Head of caudate nucleus (tissue), 42 donors: Measurements from ENCODE around the gene USP2.

Source experiments
- DNase-seq, 42 donors: peaks; one replicate each; pipeline versions ENCODE4 v3.0.0 to v3.0.0-alpha.2; 2020 to 2021; ENCODE audit warnings: mixed read lengths in 7 of 42
- intact Hi-C: fragments of 100-400 bp; cut with DNase I; formaldehyde crosslinking; loops from one replicate; pipeline ENCODE4 v1.15.0; 2022

The USP2 gene

DNA sequence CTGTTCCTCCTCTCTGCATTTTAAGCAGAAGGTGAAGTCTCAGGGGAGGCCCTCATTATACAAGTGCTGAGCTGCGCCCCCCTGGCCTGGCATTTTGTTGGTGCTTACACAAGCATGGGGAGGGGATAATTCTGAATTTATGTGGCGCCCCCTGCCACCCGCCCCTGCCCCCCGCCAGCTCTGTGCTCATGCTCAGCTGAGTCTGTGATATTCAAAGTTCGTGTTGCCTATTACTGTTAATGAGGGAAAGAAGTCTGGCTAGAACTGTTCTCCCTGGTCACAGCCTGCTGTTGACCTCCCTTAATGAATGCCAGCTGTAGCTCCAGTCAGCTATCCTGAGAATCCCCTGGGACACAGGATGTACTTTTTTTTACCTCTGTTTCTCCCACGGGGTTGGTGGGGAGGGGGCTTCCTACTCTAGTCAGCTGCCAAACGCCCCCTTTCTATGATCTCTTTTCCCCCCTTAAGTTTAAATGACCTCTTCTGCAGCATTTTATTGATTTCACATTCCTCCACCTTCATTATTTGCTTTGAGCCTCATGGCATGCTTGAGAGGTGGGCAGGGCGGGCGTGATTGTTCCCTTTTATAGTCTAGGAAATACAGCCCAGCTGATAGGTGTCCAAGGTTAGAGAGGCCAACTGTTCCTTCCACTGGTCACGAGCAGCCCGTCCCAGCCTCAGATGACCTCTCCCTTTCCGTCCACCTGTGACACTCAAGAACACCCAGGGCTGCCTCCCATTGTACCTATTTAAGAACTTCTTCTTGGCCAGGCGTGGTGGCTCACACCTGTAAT is 12.2 kb downstream of the USP2 start:
- DNase-seq = peak in 2 of 42 donors; percentile 12 to 25
- intact Hi-C loops = no loop called here

DNA sequence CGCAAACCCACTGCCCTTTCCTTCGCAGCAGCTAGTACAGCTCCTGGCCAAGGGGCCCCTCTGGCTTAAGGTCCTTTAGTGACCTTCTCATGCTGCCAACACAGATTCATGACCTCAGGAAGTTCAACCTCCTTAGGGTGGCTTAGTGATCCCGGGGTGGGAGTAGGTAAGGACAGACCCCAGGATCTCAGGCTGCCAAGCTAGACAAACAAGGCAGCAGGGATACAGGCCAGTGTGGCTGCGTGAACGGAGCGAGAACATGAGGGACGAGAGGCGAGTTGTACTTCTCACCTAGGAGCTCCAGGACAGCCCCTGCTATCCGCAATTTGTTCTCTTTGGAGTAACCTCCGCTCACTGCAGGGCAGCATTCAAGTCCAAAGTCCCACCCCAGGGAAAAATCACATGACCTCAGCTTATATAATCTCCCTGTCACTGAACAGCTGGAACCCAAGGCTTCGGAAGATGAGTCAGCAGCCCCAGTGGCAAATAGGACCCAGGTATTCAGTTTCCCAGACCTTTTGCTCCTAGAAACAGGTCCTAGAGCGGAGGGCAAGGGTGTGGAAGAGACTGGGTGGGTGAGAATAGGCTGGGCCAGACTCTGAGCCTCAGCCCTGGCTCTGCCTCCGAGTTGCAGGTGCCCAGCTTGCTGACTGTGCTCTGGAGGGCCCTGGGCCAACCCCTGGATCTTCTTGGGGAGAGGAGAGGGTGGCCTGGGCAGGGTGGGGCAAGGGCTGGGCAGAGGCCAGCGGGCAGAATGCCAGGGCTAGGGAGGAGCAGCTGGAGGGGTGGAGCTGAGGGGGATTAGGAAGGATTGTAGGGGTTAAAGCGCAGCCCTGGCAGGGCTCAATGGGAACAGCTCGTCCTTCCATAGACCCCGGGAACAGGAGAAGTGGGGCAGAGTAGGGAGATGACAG is 13.1 kb downstream of the USP2 start:
- intact Hi-C loops = no loop called here
- DNase-seq = peak in 25 of 42 donors; percentile 29 to 87 (median 68)

GRCh38 chr11:119367661-119368120 is 13.8 kb downstream of the USP2 start:
- intact Hi-C loops = no loop called here

DNA sequence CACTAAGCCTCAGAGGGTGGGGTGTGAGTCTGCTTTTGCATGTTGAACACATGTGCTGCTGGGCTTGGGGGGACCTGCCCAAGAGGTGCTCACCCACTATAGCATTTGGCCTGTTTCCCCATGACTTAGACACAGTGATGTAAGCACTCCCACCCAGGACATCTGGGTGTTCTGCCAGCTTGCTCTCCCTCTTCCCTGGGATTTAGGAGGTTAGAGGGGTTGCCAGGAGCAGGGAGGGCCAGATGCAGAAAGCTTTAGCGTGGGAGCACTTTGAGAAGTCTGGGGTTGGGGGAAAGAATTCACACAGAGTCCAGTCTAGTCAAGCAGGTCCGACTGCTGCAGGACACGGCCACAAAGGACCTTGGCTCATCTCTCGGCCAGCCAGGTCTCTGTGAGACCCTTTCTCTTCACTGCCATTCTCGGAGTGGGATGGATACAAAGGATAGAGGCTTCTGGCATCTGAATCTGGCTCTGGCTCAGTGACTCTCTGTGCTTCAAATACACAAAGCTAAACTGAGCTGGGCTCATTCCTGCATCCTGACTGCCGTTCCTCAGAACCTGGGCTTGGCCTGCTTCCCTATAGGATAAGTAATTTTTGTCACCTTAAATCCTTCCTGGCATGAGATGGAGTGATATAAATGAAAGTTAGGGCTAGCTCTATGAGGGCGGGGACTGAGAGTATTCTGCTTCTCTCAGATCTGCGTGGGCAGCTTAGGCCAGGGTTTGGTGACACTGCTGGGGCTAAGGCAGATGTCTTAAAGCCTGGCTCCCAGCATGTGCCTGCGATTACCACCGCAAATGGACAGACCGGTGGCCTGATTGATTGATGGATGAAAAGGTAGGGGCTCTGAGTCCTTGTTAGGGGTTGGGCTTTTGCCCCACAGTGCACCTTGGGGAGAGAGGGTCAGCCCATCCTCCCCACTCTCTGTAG is 14.5 kb downstream of the USP2 start:
- intact Hi-C loops = no loop called here
- DNase-seq = peak in 3 of 42 donors; percentile 20 to 55 (median 25)

More at GRCh38 chr11:119367661-119368120, 13.8 kb downstream of the USP2 start:
- peak in 3 of 42 donors; percentile 17 to 51 (median 20) for DNase-seq

- DNase-seq = peak in 3 of 42 donors; percentile 26 to 61 (median 52)
- intact Hi-C loops = no loop called here
These were observed 16.4 kb downstream of the USP2 start for GRCh38 chr11:119365071-119365591.

DNA sequence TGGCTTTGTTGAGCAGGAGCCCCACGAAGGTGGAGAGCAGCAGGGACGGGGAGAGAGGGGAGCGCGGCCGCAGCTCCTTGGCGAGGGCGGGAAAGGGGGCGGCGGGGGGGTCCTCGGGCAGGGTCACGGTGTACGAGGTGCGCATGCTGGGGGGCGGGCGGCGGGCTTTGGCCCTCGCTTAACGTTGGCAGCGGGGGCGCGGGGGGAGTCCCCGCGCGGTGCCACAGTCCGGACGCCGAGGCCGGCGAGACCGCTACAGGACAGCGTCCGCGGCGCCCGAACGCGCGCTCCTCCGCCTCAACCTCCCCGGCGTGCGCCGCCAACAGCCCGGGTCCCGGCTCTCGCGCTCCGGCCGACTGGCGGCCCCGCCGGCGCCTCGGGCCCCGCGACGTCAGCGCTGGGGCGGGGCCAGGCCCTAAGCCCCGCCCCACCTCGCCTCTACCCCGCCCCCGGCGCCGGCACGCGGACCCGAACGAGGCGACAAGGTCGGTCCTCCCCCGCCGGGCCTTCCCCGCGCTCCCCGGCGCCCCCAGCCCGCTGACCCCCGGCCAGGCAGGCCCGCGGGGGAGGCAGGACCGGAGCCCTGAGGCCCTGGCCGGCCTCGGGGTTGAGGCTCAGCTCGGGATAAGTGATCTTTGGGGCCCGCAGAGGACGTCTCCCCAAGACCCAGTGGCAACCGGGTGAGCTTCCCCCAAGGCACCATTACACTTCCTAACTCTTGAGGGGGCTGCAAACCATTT is 17.5 kb downstream of the USP2 start:
- intact Hi-C loops = no loop called here
- DNase-seq = peak in 41 of 42 donors; percentile 69 to 94 (median 86)

GRCh38 chr11:119363081-119363850 is 18.2 kb downstream of the USP2 start:
- DNase-seq = peak in 6 of 42 donors; percentile 47 to 69 (median 52)
- intact Hi-C loops = no loop called here

DNA sequence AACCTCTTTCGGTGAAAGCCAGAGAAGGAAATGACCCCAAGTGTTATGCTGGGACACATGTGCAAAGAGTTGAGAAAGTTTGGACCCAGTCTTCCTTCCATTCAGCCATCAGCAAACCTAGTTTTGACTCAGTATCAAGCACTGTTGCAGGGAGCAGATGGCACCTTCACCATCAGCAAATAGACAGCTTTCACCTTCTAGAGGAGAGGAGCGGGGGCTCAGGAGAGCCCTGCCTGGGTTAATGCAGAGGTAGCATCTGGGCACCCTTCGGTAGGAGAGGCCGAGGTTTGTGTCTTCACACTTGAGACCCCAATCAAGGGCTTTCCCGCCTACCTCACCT is 18.8 kb downstream of the USP2 start:
- intact Hi-C loops = no loop called here
- DNase-seq = no peak

- DNase-seq = peak in 6 of 42 donors; percentile 21 to 73 (median 44)
- intact Hi-C loops = no loop called here
These were observed 19.4 kb downstream of the USP2 start for GRCh38 chr11:119361941-119362725.

DNA sequence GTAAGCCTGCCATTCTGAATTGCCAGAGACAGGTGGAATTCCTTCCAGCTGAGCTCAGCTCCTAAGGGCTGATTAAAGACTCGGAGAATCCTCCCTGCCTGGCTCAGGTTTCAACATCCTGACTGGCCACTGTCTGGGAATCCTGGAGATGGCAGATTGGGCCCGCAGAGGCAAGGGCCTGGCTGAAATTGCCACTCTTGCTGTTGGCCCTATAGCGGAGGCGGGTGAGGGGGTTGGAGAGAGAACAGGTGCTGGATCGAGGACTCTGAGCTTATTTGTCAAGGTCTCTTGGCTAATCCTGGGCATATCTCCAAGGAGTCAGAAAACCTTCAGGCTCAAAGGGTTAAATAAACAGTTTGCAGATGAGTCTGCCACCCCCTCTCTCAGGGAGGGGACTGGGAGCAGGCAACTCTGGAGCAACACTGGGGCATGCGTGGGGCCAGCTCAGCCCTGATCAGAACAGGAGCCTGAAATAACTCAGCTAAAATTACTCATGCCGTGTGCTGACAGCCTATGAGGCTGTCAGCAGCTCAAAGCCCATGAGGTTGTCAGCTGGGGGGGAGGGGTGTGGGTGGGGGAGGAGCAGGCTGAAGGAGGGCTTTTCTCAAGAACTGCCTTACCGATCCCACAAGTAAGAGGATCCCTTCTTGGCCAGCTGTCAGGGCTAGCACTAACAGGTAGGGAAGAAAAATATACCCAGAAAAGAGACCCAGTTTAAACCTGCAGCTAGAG is 20.3 kb downstream of the USP2 start:
- peak in 38 of 42 donors; percentile 55 to 95 (median 77) for DNase-seq
- intact Hi-C loops = no loop called here

DNA sequence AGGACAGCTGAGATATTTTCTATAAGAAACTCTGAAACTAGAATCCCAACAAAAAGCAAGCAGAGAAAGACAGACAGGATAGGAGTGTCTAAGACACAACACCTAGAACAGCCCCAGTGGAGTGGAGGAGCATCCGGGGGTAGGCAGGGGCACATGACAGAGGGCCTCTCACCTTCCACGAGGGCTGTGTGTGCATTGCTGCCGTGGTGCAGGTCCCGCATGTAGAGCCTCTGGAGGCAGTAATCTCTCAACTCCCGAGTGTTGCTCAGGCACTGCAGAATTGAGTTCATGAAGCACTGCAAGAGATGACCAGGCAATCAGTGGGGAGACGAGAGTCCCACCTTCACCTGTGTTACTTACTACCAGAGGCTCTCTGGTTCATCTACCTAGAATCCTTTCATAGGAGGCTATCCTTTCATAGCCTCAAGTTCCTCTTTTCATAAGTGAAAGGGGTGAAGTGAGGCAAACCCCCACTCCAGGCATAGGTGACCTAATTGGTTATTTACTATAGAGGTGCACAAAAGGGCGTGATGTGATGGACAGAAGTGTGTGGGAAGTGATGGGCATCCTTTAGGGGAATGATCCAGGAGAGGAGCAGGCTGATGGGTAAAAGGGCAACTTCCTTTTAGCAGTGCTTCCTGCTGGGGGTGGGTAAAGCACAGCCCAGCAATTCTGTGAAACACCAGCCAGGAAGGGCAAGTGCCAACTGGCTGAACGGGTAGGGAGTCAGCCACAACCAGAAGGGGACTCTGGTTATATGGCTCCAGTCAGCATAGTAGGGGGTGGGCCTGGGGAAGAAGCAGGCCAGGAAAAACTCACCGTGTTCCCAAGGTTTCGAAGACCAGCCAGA is 21.9 kb downstream of the USP2 start:
- intact Hi-C loops = loop anchor here (10.0 kb wide), 1 partner anchor 115 kb away; no protein-coding TSS in a partner anchor
- peak in 1 of 42 donors; percentile 14 for DNase-seq

GRCh38 chr11:119357074-119357473 is 24.4 kb downstream of the USP2 start:
- intact Hi-C loops = loop anchor here (10.0 kb wide), 1 partner anchor 118 kb away; no protein-coding TSS in a partner anchor
- DNase-seq = peak in 1 of 42 donors; percentile 11

- intact Hi-C loops = loop anchor here (10.0 kb wide), 1 partner anchor 118 kb away; no protein-coding TSS in a partner anchor
These were observed 25.0 kb downstream of the USP2 start for GRCh38 chr11:119356349-119357031.

More at GRCh38 chr11:119356349-119357031, 25.0 kb downstream of the USP2 start:
- DNase-seq = peak in 40 of 42 donors; percentile 60 to 89 (median 78)
